Measurements from ENCODE around the gene SMPD1.

DNA sequence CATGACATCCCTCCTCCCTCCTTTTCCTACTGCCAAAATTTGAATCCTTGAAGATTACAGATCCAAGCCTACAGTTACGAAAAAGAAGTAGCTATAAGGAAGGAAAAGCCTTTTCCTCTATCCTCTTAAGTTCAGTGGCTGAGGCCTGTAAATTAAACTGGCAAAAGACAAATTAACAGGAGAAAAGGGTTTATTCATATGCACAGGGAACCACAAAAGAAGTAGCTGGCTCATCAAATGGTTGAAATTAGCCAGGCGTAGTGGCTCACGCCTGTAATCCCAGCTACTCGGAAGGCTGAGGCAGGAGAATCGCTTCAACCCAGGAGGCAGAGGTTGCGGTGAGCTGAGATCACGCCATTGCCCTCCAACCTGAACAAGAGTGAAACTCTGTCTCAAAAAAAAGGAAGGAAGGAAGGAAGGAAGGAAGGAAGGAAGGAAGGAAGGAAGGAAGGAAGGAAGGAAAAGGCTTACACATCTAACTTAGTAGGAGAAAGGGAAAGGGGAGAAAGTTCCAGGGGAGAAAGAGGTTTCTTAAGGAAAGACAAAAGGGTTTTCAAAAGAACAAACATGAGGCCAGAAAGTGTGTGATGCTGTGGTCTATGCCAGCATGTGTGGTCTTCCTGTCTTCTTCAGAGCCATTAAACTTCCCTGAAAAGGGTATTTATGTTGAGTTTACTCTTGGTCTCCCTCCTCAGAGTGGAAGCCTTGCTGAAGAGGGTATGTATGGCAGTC, 5.1 kb upstream of the SMPD1 start:
- TF ChIP-seq ZNF274 (IDR thresholded peaks at IDR 0.05; ENCODE audit: low read depth, low read length) (no peak), SUZ12 (IDR thresholded peaks at IDR 0.05; ENCODE audit: extremely low read depth, insufficient read depth, insufficient read length) (no peak), YY1 (IDR thresholded peaks at IDR 0.05; ENCODE audit: insufficient read depth, insufficient read length) (no peak)
